Measurements from ENCODE around the gene ANKH. TPM values are rescaled to one million over a fixed set of nuclear protein-coding genes. Genes with fewer than 3 reads are reported as not detected.
"Not testable (repeated sequence)": the region's sequence is repeated elsewhere in the genome, so short reads cannot be mapped to it uniquely, and the experiment has no call there.

Gene ANKH
- total RNA-seq: 9.5 and 10.3 TPM in 2 replicates

- peak within 1 kb of the TSS; percentile 73 for H3K4me3 ChIP-seq (ENCODE audit: low read depth, low read length)
- no peak for TF ChIP-seq CTCF (conservative IDR thresholded peaks at IDR 0.05; ENCODE audit: low read depth, low read length)
- DNase-seq (ENCODE audit: low read depth): no peak
These were observed at the start of gene ANKH for GRCh38 chr5:14871214-14872069. Gene ANKH (minus strand): TSS chr5:14871778. CDS start chr5:14871447, 331 bp downstream.

- no peak overlapping the region for H3K4me3 ChIP-seq (ENCODE audit: low read depth, low read length)
- no peak for TF ChIP-seq CTCF (conservative IDR thresholded peaks at IDR 0.05; ENCODE audit: low read depth, low read length)
- DNase-seq (ENCODE audit: low read depth): no peak
These were observed 48.5 kb upstream of the ANKH start for GRCh38 chr5:14920121-14920520.

GRCh38 chr5:14919106-14919505, 47.5 kb upstream of the ANKH start:
- not testable (repeated sequence) for DNase-seq (ENCODE audit: low read depth); H3K4me3 ChIP-seq (ENCODE audit: low read depth, low read length)

GRCh38 chr5:14917719-14918118, 46.1 kb upstream of the ANKH start:
- DNase-seq (ENCODE audit: low read depth): no peak
- TF ChIP-seq CTCF (conservative IDR thresholded peaks at IDR 0.05; ENCODE audit: low read depth, low read length): no peak
- no peak overlapping the region for H3K4me3 ChIP-seq (ENCODE audit: low read depth, low read length)

- TF ChIP-seq CTCF (conservative IDR thresholded peaks at IDR 0.05; ENCODE audit: low read depth, low read length): no peak
- DNase-seq (ENCODE audit: low read depth): no peak
- no peak overlapping the region for H3K4me3 ChIP-seq (ENCODE audit: low read depth, low read length)
These were observed 43.8 kb upstream of the ANKH start for GRCh38 chr5:14915291-14915952.

GRCh38 chr5:14914623-14915260, 43.2 kb upstream of the ANKH start:
- no peak for TF ChIP-seq CTCF (conservative IDR thresholded peaks at IDR 0.05; ENCODE audit: low read depth, low read length)
- H3K4me3 ChIP-seq (ENCODE audit: low read depth, low read length): no peak overlapping the region
- DNase-seq (ENCODE audit: low read depth): no peak

- DNase-seq (ENCODE audit: low read depth): no peak
- TF ChIP-seq CTCF (conservative IDR thresholded peaks at IDR 0.05; ENCODE audit: low read depth, low read length): no peak
- no peak overlapping the region for H3K4me3 ChIP-seq (ENCODE audit: low read depth, low read length)
These were observed 42.6 kb upstream of the ANKH start for GRCh38 chr5:14914193-14914592.

Measured in epithelial cell of proximal tubule (primary cell).